GM06990 (cell line): ENCODE results near the gene F12.
"Not testable (repeated sequence)": the region's sequence is repeated elsewhere in the genome, so short reads cannot be mapped to it uniquely, and the experiment has no call there.

Experiments used
- DNase-seq: peaks from one replicate; pipeline ENCODE4 v3.0.0-alpha.2; 2011; ENCODE audit not compliant: insufficient read length; ENCODE audit errors: extremely low read depth
- H3K27me3 ChIP-seq: replicated peaks from 2 replicates; pipeline ENCODE4 v1.6.0; 2011; ENCODE audit warnings: low read length; ENCODE audit not compliant: control insufficient read depth, insufficient read depth
- H3K36me3 ChIP-seq: 2 replicates; pipeline ENCODE4 v1.5.1; 2011; ENCODE audit warnings: low read length; ENCODE audit not compliant: control insufficient read depth, insufficient read depth
- H3K4me3 ChIP-seq: replicated peaks from 2 replicates; pipeline ENCODE4 v1.5.1; 2011; ENCODE audit warnings: low read depth, mild to moderate bottlenecking, control low read depth, low read length
- CTCF ChIP-seq: IDR thresholded peaks from 2 replicates; pipeline ENCODE4 v1.5.1; 2011; ENCODE audit warnings: low read length, control low read depth, mild to moderate bottlenecking, inconsistent platforms; ENCODE audit not compliant: insufficient read depth, poor library complexity, severe bottlenecking

Gene F12

DNA sequence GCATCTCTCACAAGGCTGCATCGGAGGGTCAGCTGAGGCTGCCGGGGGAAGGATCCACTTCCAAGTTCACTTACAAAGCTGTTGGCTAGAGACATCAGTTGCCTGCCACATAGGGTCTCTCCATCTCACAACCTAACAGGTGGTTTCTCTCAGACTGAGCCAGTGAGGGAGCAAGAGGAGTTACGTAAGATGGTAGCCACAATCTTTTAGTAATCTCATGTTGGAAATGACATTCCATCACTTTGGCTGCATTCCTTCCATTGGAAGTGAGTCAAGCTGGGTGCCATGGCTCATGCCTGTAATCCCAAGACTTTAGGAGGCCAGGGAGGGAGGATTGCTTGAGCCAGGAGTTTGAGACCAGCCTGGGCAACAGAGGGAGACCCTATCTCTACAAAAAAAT, 9.7 kb upstream of the F12 start:
- Histone ChIP-seq H3K36me3 (no peaks in the 10 kb centered on the region), H3K4me3 (no peak overlapping the region), H3K27me3 (no peaks in the 10 kb centered on the region)
- TF ChIP-seq CTCF: no peak
- DNase-seq: no peak

- not testable (repeated sequence) for H3K36me3 ChIP-seq, H3K4me3 ChIP-seq, DNase-seq, H3K27me3 ChIP-seq
These were observed 7.7 kb upstream of the F12 start for GRCh38 chr5:177417081-177417480.

DNA sequence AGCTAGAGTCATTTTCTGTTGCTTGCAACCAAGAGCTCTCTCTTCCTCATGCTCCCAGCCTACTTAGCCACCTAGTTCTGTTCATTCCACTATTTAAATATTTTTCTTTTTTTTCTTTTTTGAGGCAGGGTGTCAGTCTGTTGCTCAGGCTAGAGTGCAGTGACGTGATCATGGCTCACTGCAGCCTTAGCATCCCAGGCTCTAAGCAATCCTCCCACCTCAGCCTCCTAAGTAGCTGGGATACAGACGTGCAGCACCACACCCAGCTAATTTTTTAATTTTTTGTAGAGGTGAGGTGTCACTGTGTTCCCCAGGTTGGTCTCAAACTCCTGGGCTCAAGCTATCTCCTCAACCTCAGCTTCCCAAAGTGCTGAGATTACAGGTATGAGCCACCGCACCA, 5.1 kb upstream of the F12 start:
- Histone ChIP-seq H3K4me3 (no peak overlapping the region), H3K36me3 (no peaks in the 10 kb centered on the region), H3K27me3 (no peaks in the 10 kb centered on the region)
- no peak for DNase-seq
- no peak for TF ChIP-seq CTCF

- Histone ChIP-seq H3K27me3 (no peaks in the 10 kb centered on the region), H3K4me3 (no peak overlapping the region; the same call in 1 of the 2 replicates), H3K36me3 (no peaks in the 10 kb centered on the region)
- peak; percentile 75 for DNase-seq
- TF ChIP-seq CTCF: no peak
These were observed 3.4 kb upstream of the F12 start for GRCh38 chr5:177412603-177413233.

DNA sequence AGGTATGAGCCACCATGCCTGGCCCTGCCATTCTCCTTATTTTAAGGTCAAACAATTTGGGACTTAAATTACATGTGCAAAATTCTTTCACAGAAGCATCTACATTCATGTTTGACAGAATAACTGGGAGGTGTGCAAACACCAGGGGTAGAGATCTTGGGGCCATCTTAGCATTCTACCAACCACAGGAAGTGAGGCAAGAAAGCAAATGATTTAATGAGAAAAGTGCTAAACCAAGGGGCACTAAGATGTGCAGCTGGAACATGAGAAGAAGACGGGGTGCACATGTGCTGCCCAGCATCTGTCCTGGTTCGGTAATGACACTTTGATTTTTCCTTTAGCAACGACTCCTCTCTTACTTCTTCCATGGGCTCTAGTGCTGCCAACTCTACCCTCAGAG, 1.2 kb upstream of the F12 start:
- H3K36me3 ChIP-seq: no peaks in the 10 kb centered on the region
- H3K27me3 ChIP-seq: no peaks in the 10 kb centered on the region
- DNase-seq: no peak
- no peak for TF ChIP-seq CTCF
- no peak overlapping the region for H3K4me3 ChIP-seq

DNA sequence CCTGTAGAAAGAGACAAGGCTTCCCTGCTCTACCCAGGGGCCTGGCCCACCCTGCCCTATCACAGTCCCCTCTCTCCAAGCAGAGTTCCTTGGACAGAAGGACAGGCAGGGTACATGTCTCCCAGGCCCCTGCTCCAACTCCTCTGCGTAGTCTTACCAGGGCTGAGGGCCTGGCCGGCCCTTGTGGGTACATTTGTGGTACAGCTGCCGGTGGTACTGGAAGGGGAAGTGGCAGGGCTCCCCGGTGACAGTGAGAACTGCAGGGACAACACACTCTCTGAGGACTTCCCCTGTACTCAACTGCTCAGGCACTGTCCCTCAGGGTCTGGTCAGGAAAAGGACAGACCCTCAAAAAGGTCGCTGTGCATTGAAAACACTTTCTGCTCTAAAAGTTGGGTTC, 3.6 kb downstream of the F12 start:
- Histone ChIP-seq H3K4me3 (no peak overlapping the region), H3K27me3 (no peaks in the 10 kb centered on the region), H3K36me3 (no peaks in the 10 kb centered on the region)
- no peak for TF ChIP-seq CTCF
- no peak for DNase-seq
